Erythroblast (primary cell): ENCODE measurements around the gene COL13A1.

Experiments used
- GATA1 ChIP-seq: IDR thresholded peaks from 2 replicates; pipeline ENCODE4 v1.6.1; 2011; ENCODE audit warnings: low read depth, mild to moderate bottlenecking, control low read depth, low read length, moderate library complexity
- POLR2A ChIP-seq: IDR thresholded peaks from 2 replicates; pipeline ENCODE4 v1.6.1; 2011; ENCODE audit warnings: mild to moderate bottlenecking, low read length

GRCh38 chr10:69769395-69769992 lies 32.2 kb upstream of the COL13A1 start:
- TF ChIP-seq POLR2A: no peak
- TF ChIP-seq GATA1: no peak
